HCT116 (cell line): Measurements from ENCODE around the gene FN3K. TPM values are rescaled to one million over a fixed set of nuclear protein-coding genes. Genes with fewer than 3 reads are reported as not detected.
"Not testable (repeated sequence)": the region's sequence is repeated elsewhere in the genome, so short reads cannot be mapped to it uniquely, and the experiment has no call there.

ENCODE experiments used
- ATAC-seq: fragments of 200-7000 bp; cut with Tn5 transposase; 2 replicates; pipeline ENCODE4 v1.9.1; 2020; ENCODE audit warnings: mild to moderate bottlenecking, moderate library complexity
- BruUV-seq: library from RNA; stranded (reverse); fragments of 400-500 nt; replicated peaks from 2 replicates; lab custom pipeline; 2021; lab: Mats Ljungman, UMichigan
- CTCF ChIA-PET: fragments of 300-600 bp; sonication (Branson Sonifier 250); formaldehyde crosslinking; loops from one replicate; lab custom pipeline; 2021; ENCODE audit warnings: antibody characterized with exemption; lab: Charles Lee
- POLR2A ChIA-PET: fragments of 300-600, 350-600 bp; sonication (Branson Sonifier 250); formaldehyde crosslinking; loops from one replicate; lab custom pipeline; 2021; ENCODE audit warnings: antibody characterized with exemption; lab: Charles Lee
- RAD21 ChIA-PET, 2 experiments: fragments of 300-600 bp; sonication (Branson Sonifier 250); formaldehyde crosslinking; loops; one replicate each; lab custom pipeline; 2023; ENCODE audit warnings: low total read pairs in 2 of 2; ENCODE audit not compliant: uncharacterized antibody in 2 of 2, unreplicated experiment in 2 of 2, low non-redundant PET in 1 of 2; lab: Charles Lee
- DNase-seq: peaks from one replicate; pipeline ENCODE4 v3.0.0-alpha.2; 2010; ENCODE audit warnings: low read depth, low spot score
- H2AFZ ChIP-seq: fragments of 200-600 bp; shearing (Covaris generic), sonication (generic); 2 replicates; pipeline ENCODE4 v1.6.1; 2017; ENCODE audit warnings: low read depth, mixed run types, mixed read lengths, antibody characterized with exemption, low read length; ENCODE audit not compliant: poor library complexity, severe bottlenecking
- H3K27ac ChIP-seq: 2 replicates; pipeline ENCODE4 v1.5.1; 2012; ENCODE audit warnings: low read depth, low read length
- H3K27me3 ChIP-seq: fragments of 200-600 bp; sonication (generic); 2 replicates; pipeline ENCODE4 v1.6.1; 2016; ENCODE audit warnings: mixed run types, low read length, mixed read lengths; ENCODE audit not compliant: insufficient read depth
- H3K36me3 ChIP-seq, 2 experiments: fragments of 200-500 bp in 1 of 2; fragments of 200-600 bp in 1 of 2; sonication (Bioruptor generic) in 1 of 2; sonication (generic) in 1 of 2; 2 replicates each; pipeline versions ENCODE4 v1.5.1 to v1.6.1; 2014 to 2016; ENCODE audit warnings: low read length in 2 of 2, inconsistent platforms in 1 of 2, mixed read lengths in 1 of 2, mixed run types in 1 of 2; ENCODE audit not compliant: insufficient read depth in 2 of 2, control insufficient read depth in 1 of 2
- H3K4me1 ChIP-seq, 2 experiments: fragments of 200-600 bp in 1 of 2; sonication (generic) in 1 of 2; 2 replicates each; pipeline versions ENCODE4 v1.5.1 to v1.6.1; 2012 to 2017; ENCODE audit warnings: low read length in 2 of 2, inconsistent platforms in 1 of 2, mild to moderate bottlenecking in 1 of 2, mixed read lengths in 1 of 2, mixed run types in 1 of 2, moderate library complexity in 1 of 2; ENCODE audit not compliant: insufficient read depth in 2 of 2, control insufficient read depth in 1 of 2
- H3K4me2 ChIP-seq: fragments of 200-600 bp; sonication (generic); 2 replicates; pipeline ENCODE4 v1.6.1; 2017; ENCODE audit warnings: mixed run types, low read length, mixed read lengths
- H3K4me3 ChIP-seq, 2 experiments: fragments of 200-600 bp in 1 of 2; sonication (generic) in 1 of 2; replicated peaks in 1 of 2; 2 replicates each; pipeline ENCODE4 v1.5.1; 2011 to 2016; ENCODE audit warnings: low read length in 2 of 2, control low read depth in 1 of 2, low read depth in 1 of 2, mild to moderate bottlenecking in 1 of 2, mixed read lengths in 1 of 2, mixed run types in 1 of 2
- H3K79me2 ChIP-seq: fragments of 200-600 bp; sonication (generic); 2 replicates; pipeline ENCODE4 v1.6.1; 2017; ENCODE audit warnings: mild to moderate bottlenecking, mixed run types, low read length, moderate library complexity, mixed read lengths; ENCODE audit not compliant: insufficient read depth
- H3K9ac ChIP-seq: fragments of 200-600 bp; sonication (generic); 2 replicates; pipeline ENCODE4 v1.6.1; 2016; ENCODE audit warnings: low read length, mixed read lengths
- H3K9me2 ChIP-seq: fragments of 200-600 bp; sonication (generic), shearing (Covaris generic); 2 replicates; pipeline ENCODE4 v1.6.1; 2017; ENCODE audit warnings: mixed run types, mild to moderate bottlenecking, moderate library complexity; ENCODE audit not compliant: insufficient read depth
- H3K9me3 ChIP-seq, 2 experiments: fragments of 200-500 bp in 1 of 2; fragments of 200-600 bp in 1 of 2; sonication (Bioruptor generic) in 1 of 2; sonication (generic) in 1 of 2; 2 replicates each; pipeline ENCODE4 v1.6.1; 2014 to 2017; ENCODE audit warnings: low read length in 2 of 2, mixed read lengths in 2 of 2, inconsistent platforms in 1 of 2, low read depth in 1 of 2, mild to moderate bottlenecking in 1 of 2, mixed run types in 1 of 2, moderate library complexity in 1 of 2; ENCODE audit not compliant: control insufficient read depth in 1 of 2, insufficient read depth in 1 of 2
- H4K20me1 ChIP-seq: fragments of 200-600 bp; sonication (generic), shearing (Covaris generic); 2 replicates; pipeline ENCODE4 v1.6.1; 2017; ENCODE audit warnings: mixed run types, mild to moderate bottlenecking, moderate library complexity; ENCODE audit not compliant: insufficient read depth
- EGR1 ChIP-seq: IDR thresholded peaks from 2 replicates; pipeline ENCODE4 v1.6.1; 2012; ENCODE audit warnings: low read depth
- POLR2A ChIP-seq: IDR thresholded peaks from 2 replicates; pipeline ENCODE4 v1.7.0; 2011; ENCODE audit warnings: borderline replicate concordance; ENCODE audit not compliant: insufficient read depth, insufficient read length; ENCODE audit errors: extremely low read depth
- POLR2AphosphoS5 ChIP-seq: IDR thresholded peaks from 2 replicates; pipeline ENCODE4 v1.6.1; 2011; ENCODE audit warnings: mild to moderate bottlenecking, low read depth, low read length, moderate library complexity
- RAD21 ChIP-seq: IDR thresholded peaks from 2 replicates; pipeline ENCODE4 v1.6.1; 2012; ENCODE audit warnings: low read depth, mild to moderate bottlenecking
- SIN3A ChIP-seq: IDR thresholded peaks from 2 replicates; pipeline ENCODE4 v1.6.1; 2012; ENCODE audit warnings: low read depth
- YY1 ChIP-seq: IDR thresholded peaks from 2 replicates; pipeline ENCODE4 v1.6.1; 2011; ENCODE audit warnings: low read length, low read depth, moderate library complexity, mild to moderate bottlenecking; ENCODE audit not compliant: insufficient replicate concordance; ENCODE audit errors: extremely low read depth
- ZNF274 ChIP-seq: fragments of 200-500 bp; sonication (Bioruptor generic); IDR thresholded peaks from 2 replicates; pipeline ENCODE4 v1.6.1; 2014; ENCODE audit warnings: mild to moderate bottlenecking, low read depth, low read length, inconsistent platforms
- intact Hi-C: fragments of 100-400 bp; cut with micrococcal nuclease; formaldehyde crosslinking; loops from 2 replicates; pipeline ENCODE4 v1.10.0; 2022
- total RNA-seq: library from RNA; stranded (reverse); gene quantifications from one replicate; pipeline ENCODE4 v1.2.1, GENCODE V29; 2021; ENCODE audit not compliant: unreplicated experiment
- TF ChIP-seq, protein P1 (sequence below): IDR thresholded peaks from 2 replicates; pipeline ENCODE4 v1.6.1; 2012
- TF ChIP-seq, protein P2 (sequence below): IDR thresholded peaks from 2 replicates; pipeline ENCODE4 v1.6.1; 2012
- TF ChIP-seq, protein P3 (sequence below), 3 experiments: fragments of 200-600 bp in 1 of 3; sonication (generic) in 1 of 3; IDR thresholded peaks in 2 of 3; conservative IDR thresholded peaks in 1 of 3; 2 replicates each; pipeline ENCODE4 v1.5.1; 2012 to 2017; ENCODE audit warnings: low read depth in 2 of 3, low read length in 2 of 3, antibody characterized with exemption in 1 of 3, borderline replicate concordance in 1 of 3, control low read depth in 1 of 3, mild to moderate bottlenecking in 1 of 3, mixed read lengths in 1 of 3, mixed run types in 1 of 3, moderate library complexity in 1 of 3; ENCODE audit not compliant: insufficient read depth in 1 of 3

Gene FN3K
- total RNA-seq, 1 experiment from 2014 or later: 9.9 TPM

DNA sequence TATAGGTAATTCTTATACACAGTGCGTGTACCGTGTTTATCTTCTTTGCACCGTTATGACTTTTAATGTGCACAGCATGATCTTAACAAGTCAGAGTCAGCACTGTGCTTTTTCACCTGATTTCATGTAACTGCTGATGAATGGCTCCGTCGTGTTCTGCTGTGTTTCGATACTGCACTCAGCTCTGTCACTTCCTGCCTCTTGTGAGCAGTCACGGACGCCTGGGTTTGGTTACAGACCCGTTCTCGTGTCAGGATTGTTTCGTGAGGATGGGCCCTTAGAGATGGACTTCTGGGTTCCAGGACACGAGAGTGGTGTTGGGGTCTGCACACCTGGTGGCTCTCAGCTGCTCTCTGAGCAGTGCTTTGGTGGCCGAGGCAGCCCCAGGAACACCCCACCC, 41.0 kb downstream of the FN3K start:
- H3K4me1 ChIP-seq: no peaks in the 10 kb centered on the region
- DNase-seq: no peak
- no TSS peak for BruUV-seq
- H4K20me1 ChIP-seq: no peaks in the 10 kb centered on the region
- H3K9me2 ChIP-seq: no peaks in the 10 kb centered on the region
- H3K9me3 ChIP-seq: no peaks in the 10 kb centered on the region
- H3K27me3 ChIP-seq: no peaks in the 10 kb centered on the region
- H3K36me3 ChIP-seq: peaks cover 10 to 16% of the 10 kb centered on the region in 2 experiments; a peak in 3 of 4 replicates
- CTCF ChIA-PET: interaction anchor here (0.7 to 1.0 kb wide), 2 partner anchors 443 to 746 kb away, joined by 3 read pairs; partner anchors contain the start of gene SECTM1
- H3K79me2 ChIP-seq: peaks cover 18% of the 10 kb centered on the region; the same call in 1 of the 2 replicates
- POLR2A ChIA-PET: no interaction called here
- RAD21 ChIA-PET: no interaction called here
- H3K9ac ChIP-seq: no peak overlapping the region
- no peak for ATAC-seq
- no peak overlapping the region for H2AFZ ChIP-seq
- H3K27ac ChIP-seq: no peak overlapping the region
- intact Hi-C loops: no loop called here
- no peak overlapping the region for H3K4me3 ChIP-seq
- TF ChIP-seq YY1: no peak
- TF ChIP-seq POLR2A: no peak
- TF ChIP-seq, protein P1, sequence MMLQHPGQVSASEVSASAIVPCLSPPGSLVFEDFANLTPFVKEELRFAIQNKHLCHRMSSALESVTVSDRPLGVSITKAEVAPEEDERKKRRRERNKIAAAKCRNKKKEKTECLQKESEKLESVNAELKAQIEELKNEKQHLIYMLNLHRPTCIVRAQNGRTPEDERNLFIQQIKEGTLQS: no peak
- TF ChIP-seq POLR2AphosphoS5: no peak
- no peak for TF ChIP-seq SIN3A
- no peak for TF ChIP-seq EGR1
- no peak for TF ChIP-seq ZNF274
- TF ChIP-seq, protein P2, sequence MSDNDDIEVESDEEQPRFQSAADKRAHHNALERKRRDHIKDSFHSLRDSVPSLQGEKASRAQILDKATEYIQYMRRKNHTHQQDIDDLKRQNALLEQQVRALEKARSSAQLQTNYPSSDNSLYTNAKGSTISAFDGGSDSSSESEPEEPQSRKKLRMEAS: no peak
- TF ChIP-seq, all 23 proteins: peak for 0
- H3K4me2 ChIP-seq: no peak overlapping the region

DNA sequence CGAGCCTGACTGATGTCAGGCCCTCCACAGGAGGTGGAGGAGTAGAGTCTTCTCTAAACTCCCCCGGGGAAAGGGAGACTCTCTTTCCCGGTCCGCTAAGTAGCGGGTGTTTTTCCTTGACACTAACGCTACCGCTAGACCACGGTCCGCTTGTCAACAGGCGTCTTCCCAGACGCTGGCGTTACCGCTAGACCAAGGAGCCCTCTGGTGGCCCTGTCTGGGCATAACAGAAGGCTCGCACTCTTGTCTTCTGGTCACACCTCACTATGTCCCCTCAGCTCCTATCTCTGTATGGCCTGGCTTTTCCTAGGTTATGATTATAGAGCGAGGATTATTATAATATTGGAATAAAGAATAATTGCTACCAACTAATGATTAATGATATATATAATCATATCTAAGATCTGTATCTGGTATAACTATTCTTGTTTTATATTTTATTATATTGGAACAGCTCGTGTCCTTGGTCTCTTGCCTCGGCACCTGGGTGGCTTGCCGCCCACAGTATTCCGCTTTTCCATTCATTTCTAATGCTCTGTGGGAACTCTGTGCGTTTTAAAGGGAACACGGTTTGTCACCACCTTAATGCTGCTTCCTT, 42.5 kb downstream of the FN3K start:
- RAD21 ChIA-PET, intact Hi-C loops, H3K4me3 ChIP-seq, ATAC-seq, H4K20me1 ChIP-seq, DNase-seq, H3K27ac ChIP-seq, H3K4me1 ChIP-seq, H3K4me2 ChIP-seq, H3K27me3 ChIP-seq, BruUV-seq, H3K9me3 ChIP-seq, H3K9me2 ChIP-seq, H2AFZ ChIP-seq, H3K9ac ChIP-seq, POLR2A ChIA-PET: not testable (repeated sequence)
- CTCF ChIA-PET: interaction anchor here (1.1 to 2.0 kb wide), 6 partner anchors 9 to 747 kb away, joined by 3 to 9 read pairs (median 4); partner anchors contain the start of gene RAC3
- peak; percentile 42 for TF ChIP-seq RAD21
- TF ChIP-seq, protein P3, sequence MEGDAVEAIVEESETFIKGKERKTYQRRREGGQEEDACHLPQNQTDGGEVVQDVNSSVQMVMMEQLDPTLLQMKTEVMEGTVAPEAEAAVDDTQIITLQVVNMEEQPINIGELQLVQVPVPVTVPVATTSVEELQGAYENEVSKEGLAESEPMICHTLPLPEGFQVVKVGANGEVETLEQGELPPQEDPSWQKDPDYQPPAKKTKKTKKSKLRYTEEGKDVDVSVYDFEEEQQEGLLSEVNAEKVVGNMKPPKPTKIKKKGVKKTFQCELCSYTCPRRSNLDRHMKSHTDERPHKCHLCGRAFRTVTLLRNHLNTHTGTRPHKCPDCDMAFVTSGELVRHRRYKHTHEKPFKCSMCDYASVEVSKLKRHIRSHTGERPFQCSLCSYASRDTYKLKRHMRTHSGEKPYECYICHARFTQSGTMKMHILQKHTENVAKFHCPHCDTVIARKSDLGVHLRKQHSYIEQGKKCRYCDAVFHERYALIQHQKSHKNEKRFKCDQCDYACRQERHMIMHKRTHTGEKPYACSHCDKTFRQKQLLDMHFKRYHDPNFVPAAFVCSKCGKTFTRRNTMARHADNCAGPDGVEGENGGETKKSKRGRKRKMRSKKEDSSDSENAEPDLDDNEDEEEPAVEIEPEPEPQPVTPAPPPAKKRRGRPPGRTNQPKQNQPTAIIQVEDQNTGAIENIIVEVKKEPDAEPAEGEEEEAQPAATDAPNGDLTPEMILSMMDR (IDR thresholded peaks at IDR 0.05 in 2 of 3, conservative IDR thresholded peaks at IDR 0.05 in 1 of 3; ENCODE audit: borderline replicate concordance in 1 of 3, insufficient read depth in 1 of 3, low read depth in 2 of 3, low read length in 2 of 3): peak; percentile 36 to 41 (median 37); a peak in 5 of 6 replicates
- peaks cover 24% of the 10 kb centered on the region; the same call in 1 of the 2 replicates for H3K79me2 ChIP-seq
- H3K36me3 ChIP-seq: peaks cover 7 to 16% of the 10 kb centered on the region in 2 experiments; a peak in 3 of 4 replicates
